WTC11 (cell line): Measurements from ENCODE around the gene TTN. TPM values are rescaled to one million over a fixed set of nuclear protein-coding genes. Genes with fewer than 3 reads are reported as not detected.

Experiments used
- ATAC-seq: fragments of 200-7000 bp; cut with Tn5 transposase; 2 replicates; pipeline ENCODE4 v1.10.0; 2021; ENCODE audit warnings: mild to moderate bottlenecking, moderate library complexity
- CTCF ChIA-PET: fragments of 300-600 bp; sonication (Branson Sonifier 250); formaldehyde crosslinking; loops from one replicate; lab custom pipeline; 2021; ENCODE audit warnings: antibody characterized with exemption; lab: Charles Lee
- POLR2A ChIA-PET: fragments of 350-600 bp; sonication (Branson Sonifier 250); formaldehyde crosslinking; loops from one replicate; lab custom pipeline; 2021; ENCODE audit warnings: antibody characterized with exemption; lab: Charles Lee
- DNase-seq: peaks from one replicate; pipeline ENCODE4 v3.0.0; 2021; ENCODE audit warnings: low spot score
- H3K27ac Mint-ChIP-seq: 2 replicates; pipeline ENCODE4 v1.8.0; 2021; ENCODE audit warnings: mixed read lengths
- H3K27me3 Mint-ChIP-seq: 2 replicates; pipeline ENCODE4 v1.8.0; 2021; ENCODE audit warnings: low read depth, mild to moderate bottlenecking, moderate library complexity, mixed read lengths
- H3K36me3 Mint-ChIP-seq: 2 replicates; pipeline ENCODE4 v1.8.0; 2021; ENCODE audit warnings: mixed read lengths
- H3K4me1 Mint-ChIP-seq: 2 replicates; pipeline ENCODE4 v1.8.0; 2022; ENCODE audit warnings: mixed read lengths
- H3K4me3 Mint-ChIP-seq: 2 replicates; pipeline ENCODE4 v1.8.0; 2021; ENCODE audit warnings: mild to moderate bottlenecking, moderate library complexity, mixed read lengths
- H3K9me3 Mint-ChIP-seq: 2 replicates; pipeline ENCODE4 v1.8.0; 2021; ENCODE audit warnings: mixed read lengths
- CBFB ChIP-seq: sonication (generic); formaldehyde crosslinking; IDR thresholded peaks from 2 replicates; pipeline ENCODE4 v1.8.1; 2022; ENCODE audit warnings: mild to moderate bottlenecking, low read depth, missing genetic modification reagents
- CREM ChIP-seq: sonication (generic); formaldehyde crosslinking; IDR thresholded peaks from 2 replicates; pipeline ENCODE4 v1.8.1; 2022; ENCODE audit warnings: mild to moderate bottlenecking, missing genetic modification reagents, moderate library complexity
- EMX1 ChIP-seq: fragments of 250-450 bp; sonication (Bioruptor Pico); IDR thresholded peaks from 2 replicates; pipeline ENCODE4 v1.8.0; 2021; ENCODE audit warnings: mild to moderate bottlenecking
- FOXK1 ChIP-seq: sonication (generic); formaldehyde crosslinking; IDR thresholded peaks from 2 replicates; pipeline ENCODE4 v1.8.0; 2022; ENCODE audit warnings: mild to moderate bottlenecking, moderate library complexity, missing genetic modification reagents
- GRHL2 ChIP-seq: fragments of 250-450 bp; sonication (Bioruptor Pico); IDR thresholded peaks from 2 replicates; pipeline ENCODE4 v1.8.0; 2022; ENCODE audit warnings: mild to moderate bottlenecking, moderate library complexity; ENCODE audit not compliant: insufficient replicate concordance, severe bottlenecking
- GTF2I ChIP-seq: fragments of 250-450 bp; sonication (Bioruptor Pico); conservative IDR thresholded peaks from 2 replicates; pipeline ENCODE4 v1.4.0; 2021; ENCODE audit warnings: mild to moderate bottlenecking
- IRF2 ChIP-seq: sonication (generic); formaldehyde crosslinking; IDR thresholded peaks from 2 replicates; pipeline ENCODE4 v1.8.0; 2022; ENCODE audit warnings: low read depth, missing genetic modification reagents, borderline replicate concordance
- NR2C2 ChIP-seq: sonication (generic); formaldehyde crosslinking; IDR thresholded peaks from 2 replicates; pipeline ENCODE4 v1.8.0; 2022; ENCODE audit warnings: mild to moderate bottlenecking, missing genetic modification reagents
- SOX15 ChIP-seq: fragments of 250-450 bp; sonication (Bioruptor Pico); IDR thresholded peaks from 2 replicates; pipeline ENCODE4 v1.9.0; 2021; ENCODE audit warnings: mild to moderate bottlenecking
- ZBTB21 ChIP-seq: sonication (generic); formaldehyde crosslinking; IDR thresholded peaks from 2 replicates; pipeline ENCODE4 v1.8.1; 2023; ENCODE audit warnings: mild to moderate bottlenecking, missing genetic modification reagents, borderline replicate concordance
- ZNF219 ChIP-seq: sonication (generic); formaldehyde crosslinking; IDR thresholded peaks from 2 replicates; pipeline ENCODE4 v1.8.0; 2023; ENCODE audit warnings: missing genetic modification reagents, mild to moderate bottlenecking, borderline replicate concordance
- ZNF232 ChIP-seq: sonication (generic); formaldehyde crosslinking; IDR thresholded peaks from 2 replicates; pipeline ENCODE4 v1.8.0; 2022; ENCODE audit warnings: mild to moderate bottlenecking, missing genetic modification reagents
- ZNF416 ChIP-seq: fragments of 250-450 bp; sonication (Bioruptor Pico); IDR thresholded peaks from 2 replicates; pipeline ENCODE4 v1.9.0; 2021; ENCODE audit warnings: mild to moderate bottlenecking, inconsistent platforms
- ZNF423 ChIP-seq: fragments of 250-450 bp; sonication (Bioruptor Pico); IDR thresholded peaks from 2 replicates; pipeline ENCODE4 v2.1.2; 2022; ENCODE audit warnings: mild to moderate bottlenecking, moderate library complexity
- total RNA-seq: library from RNA; stranded (reverse); gene quantifications from 3 replicates; pipeline ENCODE4 v1.2.3, GENCODE V29; 2021
- TF ChIP-seq, protein P1 (sequence below): sonication (generic); formaldehyde crosslinking; conservative IDR thresholded peaks from 2 replicates; pipeline ENCODE4 v1.8.1; 2022; ENCODE audit warnings: mild to moderate bottlenecking, missing genetic modification reagents
- TF ChIP-seq, protein P2 (sequence below): fragments of 250-450 bp; sonication (Bioruptor Pico); IDR thresholded peaks from 2 replicates; pipeline ENCODE4 v1.8.0; 2021; ENCODE audit warnings: mild to moderate bottlenecking
- TF ChIP-seq, protein P3 (sequence below): fragments of 200-600 bp; IDR thresholded peaks from 2 replicates; pipeline ENCODE4 v1.8.0; 2022; ENCODE audit warnings: antibody characterized with exemption
- TF ChIP-seq, protein P4 (sequence below): fragments of 250-450 bp; sonication (Bioruptor Pico); conservative IDR thresholded peaks from 2 replicates; pipeline ENCODE4 v1.9.0; 2021; ENCODE audit warnings: mild to moderate bottlenecking
- TF ChIP-seq, protein P5 (sequence below): sonication (generic); formaldehyde crosslinking; IDR thresholded peaks from 2 replicates; pipeline ENCODE4 v1.8.1; 2022; ENCODE audit warnings: missing genetic modification reagents, borderline replicate concordance
- TF ChIP-seq, protein P6 (sequence below): sonication (generic); formaldehyde crosslinking; IDR thresholded peaks from 2 replicates; pipeline ENCODE4 v1.8.0; 2022; ENCODE audit warnings: mild to moderate bottlenecking, missing genetic modification reagents
- TF ChIP-seq, protein P7 (sequence below): sonication (generic); formaldehyde crosslinking; conservative IDR thresholded peaks from 2 replicates; pipeline ENCODE4 v1.8.1; 2023; ENCODE audit warnings: mild to moderate bottlenecking, low read depth, missing genetic modification reagents, moderate library complexity
- TF ChIP-seq, protein P8 (sequence below): sonication (generic); formaldehyde crosslinking; IDR thresholded peaks from 2 replicates; pipeline ENCODE4 v1.8.1; 2023; ENCODE audit warnings: mild to moderate bottlenecking, missing genetic modification reagents

Gene TTN
- total RNA-seq, 1 experiment from 2014 or later = 4.7 TPM

DNA sequence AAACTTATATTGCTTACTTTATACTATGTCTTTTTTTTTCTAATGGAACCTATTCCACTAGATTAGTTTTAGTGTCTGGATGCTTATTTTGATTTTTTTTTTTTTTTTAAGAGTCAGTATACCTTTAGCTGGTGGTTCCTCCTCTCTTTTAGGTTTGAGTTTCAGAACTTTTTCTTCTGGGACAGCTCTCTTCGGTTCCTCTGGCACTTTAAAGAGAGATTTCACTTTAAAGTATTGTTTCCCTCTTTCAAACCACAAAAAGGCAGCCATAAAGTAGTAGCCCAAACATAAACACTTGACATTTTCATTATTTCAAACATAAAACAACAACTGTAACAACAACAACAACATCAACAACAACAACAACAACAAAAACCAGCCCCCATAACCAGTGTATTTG is 123.3 kb downstream of the TTN start:
- ChIA-PET POLR2A (no interaction called here), CTCF (interaction anchor here (0.9 to 1.3 kb wide), 2 partner anchors 10 to 17 kb away, joined by 4 read pairs; no protein-coding TSS in a partner anchor)
- no peak overlapping the region for H3K4me3 Mint-ChIP-seq
- no peaks in the 10 kb centered on the region for H3K36me3 Mint-ChIP-seq
- no peaks in the 10 kb centered on the region for H3K27me3 Mint-ChIP-seq
- no peak for ATAC-seq
- no peaks in the 10 kb centered on the region for H3K4me1 Mint-ChIP-seq
- TF ChIP-seq, protein P1, sequence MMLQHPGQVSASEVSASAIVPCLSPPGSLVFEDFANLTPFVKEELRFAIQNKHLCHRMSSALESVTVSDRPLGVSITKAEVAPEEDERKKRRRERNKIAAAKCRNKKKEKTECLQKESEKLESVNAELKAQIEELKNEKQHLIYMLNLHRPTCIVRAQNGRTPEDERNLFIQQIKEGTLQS (CRISPR knock-in tag) = no peak
- TF ChIP-seq, protein P2, sequence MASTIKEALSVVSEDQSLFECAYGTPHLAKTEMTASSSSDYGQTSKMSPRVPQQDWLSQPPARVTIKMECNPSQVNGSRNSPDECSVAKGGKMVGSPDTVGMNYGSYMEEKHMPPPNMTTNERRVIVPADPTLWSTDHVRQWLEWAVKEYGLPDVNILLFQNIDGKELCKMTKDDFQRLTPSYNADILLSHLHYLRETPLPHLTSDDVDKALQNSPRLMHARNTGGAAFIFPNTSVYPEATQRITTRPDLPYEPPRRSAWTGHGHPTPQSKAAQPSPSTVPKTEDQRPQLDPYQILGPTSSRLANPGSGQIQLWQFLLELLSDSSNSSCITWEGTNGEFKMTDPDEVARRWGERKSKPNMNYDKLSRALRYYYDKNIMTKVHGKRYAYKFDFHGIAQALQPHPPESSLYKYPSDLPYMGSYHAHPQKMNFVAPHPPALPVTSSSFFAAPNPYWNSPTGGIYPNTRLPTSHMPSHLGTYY = no peak
- TF ChIP-seq, protein P3, sequence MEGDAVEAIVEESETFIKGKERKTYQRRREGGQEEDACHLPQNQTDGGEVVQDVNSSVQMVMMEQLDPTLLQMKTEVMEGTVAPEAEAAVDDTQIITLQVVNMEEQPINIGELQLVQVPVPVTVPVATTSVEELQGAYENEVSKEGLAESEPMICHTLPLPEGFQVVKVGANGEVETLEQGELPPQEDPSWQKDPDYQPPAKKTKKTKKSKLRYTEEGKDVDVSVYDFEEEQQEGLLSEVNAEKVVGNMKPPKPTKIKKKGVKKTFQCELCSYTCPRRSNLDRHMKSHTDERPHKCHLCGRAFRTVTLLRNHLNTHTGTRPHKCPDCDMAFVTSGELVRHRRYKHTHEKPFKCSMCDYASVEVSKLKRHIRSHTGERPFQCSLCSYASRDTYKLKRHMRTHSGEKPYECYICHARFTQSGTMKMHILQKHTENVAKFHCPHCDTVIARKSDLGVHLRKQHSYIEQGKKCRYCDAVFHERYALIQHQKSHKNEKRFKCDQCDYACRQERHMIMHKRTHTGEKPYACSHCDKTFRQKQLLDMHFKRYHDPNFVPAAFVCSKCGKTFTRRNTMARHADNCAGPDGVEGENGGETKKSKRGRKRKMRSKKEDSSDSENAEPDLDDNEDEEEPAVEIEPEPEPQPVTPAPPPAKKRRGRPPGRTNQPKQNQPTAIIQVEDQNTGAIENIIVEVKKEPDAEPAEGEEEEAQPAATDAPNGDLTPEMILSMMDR = no peak
- TF ChIP-seq CBFB (CRISPR knock-in tag) (no peak), CREM (CRISPR knock-in tag) (no peak), ZNF232 (CRISPR knock-in tag) (no peak), NR2C2 (CRISPR knock-in tag) (no peak), ZNF416 (CRISPR knock-in tag) (no peak), GRHL2 (CRISPR knock-in tag) (no peak), FOXK1 (CRISPR knock-in tag) (no peak), IRF2 (CRISPR knock-in tag) (no peak)
- TF ChIP-seq, protein P4, sequence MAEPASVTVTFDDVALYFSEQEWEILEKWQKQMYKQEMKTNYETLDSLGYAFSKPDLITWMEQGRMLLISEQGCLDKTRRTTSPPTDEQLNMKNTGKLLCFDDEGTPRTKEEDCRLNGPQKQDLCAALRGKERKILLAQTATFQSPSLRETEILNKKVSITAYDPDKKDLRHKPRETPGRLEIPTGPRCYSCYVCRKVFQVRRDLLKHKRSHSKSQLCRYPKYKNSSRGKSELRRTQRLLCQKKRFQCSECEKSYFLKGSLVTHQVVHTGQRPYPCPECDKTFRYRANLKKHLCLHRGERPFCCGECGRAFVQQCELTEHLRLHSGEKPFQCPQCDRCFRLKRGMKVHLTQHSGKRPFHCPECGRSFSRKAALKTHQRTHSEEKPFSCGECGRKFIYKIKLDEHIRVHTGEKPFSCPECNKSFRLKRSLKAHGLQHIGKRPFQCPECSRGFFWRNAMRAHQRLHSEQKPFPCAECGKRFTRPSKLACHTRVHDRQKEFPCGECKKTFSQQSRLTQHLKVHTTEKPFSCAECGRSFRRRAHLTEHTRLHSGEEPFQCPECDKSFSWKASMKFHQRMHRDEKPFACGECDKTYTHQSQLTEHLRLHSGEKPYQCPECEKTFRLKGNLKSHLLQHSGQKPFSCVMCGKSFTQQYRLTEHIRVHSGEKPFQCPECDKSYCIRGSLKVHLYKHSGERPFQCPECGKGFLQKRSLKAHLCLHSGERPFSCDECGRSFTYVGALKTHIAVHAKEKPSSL = no peak
- no peak for DNase-seq
- no peaks in the 10 kb centered on the region for H3K9me3 Mint-ChIP-seq
- no peak overlapping the region for H3K27ac Mint-ChIP-seq

DNA sequence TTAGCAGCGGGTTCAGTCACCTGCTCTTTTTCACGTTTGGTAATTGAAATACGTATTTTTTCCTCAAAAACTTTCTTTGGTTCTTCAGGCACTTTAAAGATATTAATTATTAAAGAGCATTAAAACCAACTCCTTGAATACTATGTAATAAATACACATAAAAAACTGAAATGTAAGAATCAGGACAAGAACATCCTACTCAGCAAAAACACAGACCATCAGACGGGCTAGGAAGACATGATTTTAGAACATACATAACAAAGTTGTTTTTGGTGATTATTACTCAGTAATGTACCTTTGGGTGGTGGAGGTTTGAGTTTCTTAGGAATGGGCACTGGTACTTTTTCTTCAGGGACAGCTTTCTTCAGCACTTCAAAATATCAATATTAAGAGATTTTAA is 126.1 kb downstream of the TTN start:
- Mint-ChIP-seq H3K27ac (no peak overlapping the region), H3K9me3 (no peaks in the 10 kb centered on the region), H3K4me1 (no peaks in the 10 kb centered on the region), H3K4me3 (no peak overlapping the region), H3K36me3 (no peaks in the 10 kb centered on the region), H3K27me3 (no peaks in the 10 kb centered on the region)
- ChIA-PET CTCF (interaction anchor here (2.5 kb wide), 1 partner anchor 20 kb away, joined by 10 read pairs; no protein-coding TSS in a partner anchor), POLR2A (no interaction called here)
- DNase-seq (no peak), ATAC-seq (no peak)
- TF ChIP-seq EMX1 (CRISPR knock-in tag) (no peak), ZNF423 (CRISPR knock-in tag) (no peak), ZNF219 (CRISPR knock-in tag) (no peak), SOX15 (no peak), ZBTB21 (CRISPR knock-in tag) (no peak), GTF2I (CRISPR knock-in tag) (no peak)
- TF ChIP-seq, protein P5, sequence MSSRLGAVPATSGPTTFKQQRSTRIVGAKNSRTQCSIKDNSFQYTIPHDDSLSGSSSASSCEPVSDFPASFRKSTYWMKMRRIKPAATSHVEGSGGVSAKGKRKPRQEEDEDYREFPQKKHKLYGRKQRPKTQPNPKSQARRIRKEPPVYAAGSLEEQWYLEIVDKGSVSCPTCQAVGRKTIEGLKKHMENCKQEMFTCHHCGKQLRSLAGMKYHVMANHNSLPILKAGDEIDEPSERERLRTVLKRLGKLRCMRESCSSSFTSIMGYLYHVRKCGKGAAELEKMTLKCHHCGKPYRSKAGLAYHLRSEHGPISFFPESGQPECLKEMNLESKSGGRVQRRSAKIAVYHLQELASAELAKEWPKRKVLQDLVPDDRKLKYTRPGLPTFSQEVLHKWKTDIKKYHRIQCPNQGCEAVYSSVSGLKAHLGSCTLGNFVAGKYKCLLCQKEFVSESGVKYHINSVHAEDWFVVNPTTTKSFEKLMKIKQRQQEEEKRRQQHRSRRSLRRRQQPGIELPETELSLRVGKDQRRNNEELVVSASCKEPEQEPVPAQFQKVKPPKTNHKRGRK (CRISPR knock-in tag) = no peak
- TF ChIP-seq, protein P6, sequence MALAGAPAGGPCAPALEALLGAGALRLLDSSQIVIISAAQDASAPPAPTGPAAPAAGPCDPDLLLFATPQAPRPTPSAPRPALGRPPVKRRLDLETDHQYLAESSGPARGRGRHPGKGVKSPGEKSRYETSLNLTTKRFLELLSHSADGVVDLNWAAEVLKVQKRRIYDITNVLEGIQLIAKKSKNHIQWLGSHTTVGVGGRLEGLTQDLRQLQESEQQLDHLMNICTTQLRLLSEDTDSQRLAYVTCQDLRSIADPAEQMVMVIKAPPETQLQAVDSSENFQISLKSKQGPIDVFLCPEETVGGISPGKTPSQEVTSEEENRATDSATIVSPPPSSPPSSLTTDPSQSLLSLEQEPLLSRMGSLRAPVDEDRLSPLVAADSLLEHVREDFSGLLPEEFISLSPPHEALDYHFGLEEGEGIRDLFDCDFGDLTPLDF (CRISPR knock-in tag) = no peak
- TF ChIP-seq, protein P7, sequence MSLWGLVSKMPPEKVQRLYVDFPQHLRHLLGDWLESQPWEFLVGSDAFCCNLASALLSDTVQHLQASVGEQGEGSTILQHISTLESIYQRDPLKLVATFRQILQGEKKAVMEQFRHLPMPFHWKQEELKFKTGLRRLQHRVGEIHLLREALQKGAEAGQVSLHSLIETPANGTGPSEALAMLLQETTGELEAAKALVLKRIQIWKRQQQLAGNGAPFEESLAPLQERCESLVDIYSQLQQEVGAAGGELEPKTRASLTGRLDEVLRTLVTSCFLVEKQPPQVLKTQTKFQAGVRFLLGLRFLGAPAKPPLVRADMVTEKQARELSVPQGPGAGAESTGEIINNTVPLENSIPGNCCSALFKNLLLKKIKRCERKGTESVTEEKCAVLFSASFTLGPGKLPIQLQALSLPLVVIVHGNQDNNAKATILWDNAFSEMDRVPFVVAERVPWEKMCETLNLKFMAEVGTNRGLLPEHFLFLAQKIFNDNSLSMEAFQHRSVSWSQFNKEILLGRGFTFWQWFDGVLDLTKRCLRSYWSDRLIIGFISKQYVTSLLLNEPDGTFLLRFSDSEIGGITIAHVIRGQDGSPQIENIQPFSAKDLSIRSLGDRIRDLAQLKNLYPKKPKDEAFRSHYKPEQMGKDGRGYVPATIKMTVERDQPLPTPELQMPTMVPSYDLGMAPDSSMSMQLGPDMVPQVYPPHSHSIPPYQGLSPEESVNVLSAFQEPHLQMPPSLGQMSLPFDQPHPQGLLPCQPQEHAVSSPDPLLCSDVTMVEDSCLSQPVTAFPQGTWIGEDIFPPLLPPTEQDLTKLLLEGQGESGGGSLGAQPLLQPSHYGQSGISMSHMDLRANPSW (CRISPR knock-in tag) = no peak
- TF ChIP-seq, protein P8, sequence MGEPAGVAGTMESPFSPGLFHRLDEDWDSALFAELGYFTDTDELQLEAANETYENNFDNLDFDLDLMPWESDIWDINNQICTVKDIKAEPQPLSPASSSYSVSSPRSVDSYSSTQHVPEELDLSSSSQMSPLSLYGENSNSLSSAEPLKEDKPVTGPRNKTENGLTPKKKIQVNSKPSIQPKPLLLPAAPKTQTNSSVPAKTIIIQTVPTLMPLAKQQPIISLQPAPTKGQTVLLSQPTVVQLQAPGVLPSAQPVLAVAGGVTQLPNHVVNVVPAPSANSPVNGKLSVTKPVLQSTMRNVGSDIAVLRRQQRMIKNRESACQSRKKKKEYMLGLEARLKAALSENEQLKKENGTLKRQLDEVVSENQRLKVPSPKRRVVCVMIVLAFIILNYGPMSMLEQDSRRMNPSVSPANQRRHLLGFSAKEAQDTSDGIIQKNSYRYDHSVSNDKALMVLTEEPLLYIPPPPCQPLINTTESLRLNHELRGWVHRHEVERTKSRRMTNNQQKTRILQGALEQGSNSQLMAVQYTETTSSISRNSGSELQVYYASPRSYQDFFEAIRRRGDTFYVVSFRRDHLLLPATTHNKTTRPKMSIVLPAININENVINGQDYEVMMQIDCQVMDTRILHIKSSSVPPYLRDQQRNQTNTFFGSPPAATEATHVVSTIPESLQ (CRISPR knock-in tag) = no peak
